Neuronal stem cell (in vitro differentiated cells): ENCODE results near the gene PLPP3.

Source experiments
- DNase-seq: peaks from one replicate; pipeline ENCODE4 v3.0.0-alpha.2; 2013; ENCODE audit warnings: low spot score
- H2AFZ ChIP-seq: one replicate; pipeline ENCODE4 v1.6.1; 2013; ENCODE audit warnings: mild to moderate bottlenecking, low read length, inconsistent platforms
- H2AK5ac ChIP-seq: 2 replicates; pipeline ENCODE4 v1.6.1; 2013; ENCODE audit warnings: low read depth, mild to moderate bottlenecking, inconsistent platforms, low read length, moderate library complexity, mixed read lengths
- H2BK120ac ChIP-seq: 2 replicates; pipeline ENCODE4 v1.6.1; 2013; ENCODE audit warnings: low read depth, mild to moderate bottlenecking, inconsistent platforms, low read length, moderate library complexity, mixed read lengths
- H2BK12ac ChIP-seq: one replicate; pipeline ENCODE4 v1.6.1; 2013; ENCODE audit warnings: low read length, inconsistent platforms
- H2BK15ac ChIP-seq: 2 replicates; pipeline ENCODE4 v1.6.1; 2013; ENCODE audit warnings: mild to moderate bottlenecking, low read length, inconsistent platforms, mixed read lengths
- H2BK5ac ChIP-seq: one replicate; pipeline ENCODE4 v1.6.1; 2013; ENCODE audit warnings: inconsistent platforms, mild to moderate bottlenecking, low read length, moderate library complexity
- H3K14ac ChIP-seq: one replicate; pipeline ENCODE4 v1.6.1; 2013; ENCODE audit warnings: low read length, inconsistent platforms
- H3K18ac ChIP-seq: 2 replicates; pipeline ENCODE4 v1.6.1; 2013; ENCODE audit warnings: low read length, inconsistent platforms
- H3K23ac ChIP-seq: 2 replicates; pipeline ENCODE4 v1.6.1; 2013; ENCODE audit warnings: low read depth, mild to moderate bottlenecking, mixed read lengths, low read length, inconsistent platforms; ENCODE audit not compliant: poor library complexity
- H3K27ac ChIP-seq: replicated peaks from 3 replicates; pipeline ENCODE4 v1.5.1; 2013; ENCODE audit warnings: low read length, inconsistent platforms
- H3K27me3 ChIP-seq, 3 experiments: 2 replicates each; pipeline ENCODE4 v1.6.1; 2013; ENCODE audit warnings: low read length in 3 of 3, mild to moderate bottlenecking in 2 of 3, inconsistent platforms in 1 of 3, low read depth in 1 of 3, mixed read lengths in 1 of 3, moderate library complexity in 1 of 3; ENCODE audit not compliant: control insufficient read depth in 3 of 3, insufficient read depth in 3 of 3
- H3K36me3 ChIP-seq, 2 donors: replicated peaks in 1 of 2; 2 replicates each; pipeline ENCODE4 v1.6.1; 2013; ENCODE audit warnings: low read length in 2 of 2; ENCODE audit not compliant: control insufficient read depth in 2 of 2, insufficient read depth in 2 of 2
- H3K4ac ChIP-seq: 2 replicates; pipeline ENCODE4 v1.6.1; 2013; ENCODE audit warnings: inconsistent platforms, mild to moderate bottlenecking, low read length, moderate library complexity
- H3K4me1 ChIP-seq, 2 donors: 1 replicate in 1 of 2; 2 replicates in 1 of 2; pipeline ENCODE4 v1.6.1; 2013; ENCODE audit warnings: low read length in 2 of 2, low read depth in 1 of 2; ENCODE audit not compliant: control insufficient read depth in 2 of 2, insufficient read depth in 1 of 2
- H3K4me2 ChIP-seq: one replicate; pipeline ENCODE4 v1.6.1; 2013; ENCODE audit warnings: mild to moderate bottlenecking, low read length, inconsistent platforms; ENCODE audit not compliant: insufficient read depth, poor library complexity, severe bottlenecking
- H3K4me3 ChIP-seq, 2 donors: 2 replicates each; pipeline ENCODE4 v1.5.1; 2013; ENCODE audit warnings: low read length in 2 of 2, mild to moderate bottlenecking in 2 of 2, inconsistent platforms in 1 of 2, moderate library complexity in 1 of 2
- H3K79me1 ChIP-seq: one replicate; pipeline ENCODE4 v1.6.1; 2013; ENCODE audit warnings: low read depth, mild to moderate bottlenecking, inconsistent platforms, low read length, moderate library complexity
- H3K9ac ChIP-seq: one replicate; pipeline ENCODE4 v1.6.1; 2013; ENCODE audit warnings: mild to moderate bottlenecking, low read depth, low read length, inconsistent platforms; ENCODE audit not compliant: poor library complexity
- H3K9me3 ChIP-seq, 2 donors: replicated peaks in 1 of 2; 2 replicates each; pipeline versions ENCODE3 to v1.6.1; 2013; ENCODE audit warnings: low read length in 2 of 2, mild to moderate bottlenecking in 2 of 2, inconsistent platforms in 1 of 2, low read depth in 1 of 2, mixed read lengths in 1 of 2, moderate library complexity in 1 of 2; ENCODE audit not compliant: control insufficient read depth in 2 of 2, insufficient read depth in 1 of 2
- H4K8ac ChIP-seq: one replicate; pipeline ENCODE4 v1.6.1; 2013; ENCODE audit warnings: low read depth, mild to moderate bottlenecking, inconsistent platforms, low read length, moderate library complexity
- H4K91ac ChIP-seq: one replicate; pipeline ENCODE4 v1.6.1; 2013; ENCODE audit warnings: low read length, low read depth, mild to moderate bottlenecking, inconsistent platforms; ENCODE audit not compliant: poor library complexity
- WGBS, 2 donors: extraction: QIAGEN DNeasy Blood & Tissue Kit; methylation state at CpG; one replicate each; pipeline ENCODE4 v1.1.7; 2013; ENCODE audit warnings: missing lambda C conversion rate in 2 of 2, mixed read lengths in 1 of 2; ENCODE audit not compliant: insufficient read length in 2 of 2, insufficient replicate concordance in 1 of 2; ENCODE audit errors: extremely low coverage in 2 of 2; 5-methylcytosine and 5-hydroxymethylcytosine counted together

PLPP3 gene

DNA sequence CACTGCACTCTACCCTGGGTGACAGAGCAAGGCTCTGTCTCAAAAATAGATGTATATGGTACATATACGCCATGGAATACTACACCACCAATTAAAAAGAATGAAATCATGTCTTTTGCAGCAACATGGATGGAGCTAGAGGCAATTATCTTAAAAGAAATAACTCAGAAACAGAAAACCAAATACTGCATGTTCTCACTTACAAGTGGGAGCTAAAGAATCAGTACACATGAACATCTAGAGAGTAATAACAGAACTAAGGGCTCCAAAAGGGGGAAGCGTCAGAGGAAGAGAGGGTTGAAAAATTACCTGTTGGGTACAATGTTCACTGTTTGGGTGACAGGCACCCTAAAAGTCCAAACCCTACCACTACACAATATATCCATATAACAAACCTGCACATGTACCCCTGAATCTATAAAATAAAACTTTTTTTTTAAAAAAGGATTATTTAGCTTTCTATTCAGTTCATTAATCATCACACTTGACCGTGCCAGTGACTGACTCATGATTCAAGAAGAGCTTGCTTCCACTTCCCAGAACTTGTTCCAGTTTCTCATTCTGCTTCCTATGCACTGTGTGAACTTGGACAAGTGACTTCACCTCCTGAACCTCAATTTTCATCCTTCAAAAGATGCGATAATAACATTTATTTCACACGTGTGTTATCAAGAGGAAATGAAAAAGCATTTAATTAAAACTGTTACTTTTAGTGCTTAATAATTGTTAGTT lies 109.6 kb downstream of the PLPP3 start:
- Histone ChIP-seq H2BK120ac (no peak overlapping the region), H3K4me3 (no peak overlapping the region), H4K91ac (no peak overlapping the region), H4K8ac (no peak overlapping the region), H2AFZ (no peak overlapping the region), H3K4me2 (no peak overlapping the region), H3K18ac (no peak overlapping the region), H3K4ac (no peak overlapping the region), H3K27ac (no peak overlapping the region), H2BK5ac (no peak overlapping the region), H3K79me1 (no peaks in the 10 kb centered on the region), H3K4me1 (peaks cover 0 to 1% of the 10 kb centered on the region in 2 donors), H3K9ac (no peak overlapping the region), H2BK12ac (no peak overlapping the region), H3K27me3 (no peaks in the 10 kb centered on the region), H3K36me3 (no peaks in the 10 kb centered on the region), H2AK5ac (no peak overlapping the region), H3K23ac (no peak overlapping the region), H2BK15ac (no peak overlapping the region), H3K14ac (no peak overlapping the region), H3K9me3 (no peaks in the 10 kb centered on the region)
- no CpG with 5 or more reads among the region's 5 CpGs for WGBS, 2 donors
- no peak for DNase-seq

DNA sequence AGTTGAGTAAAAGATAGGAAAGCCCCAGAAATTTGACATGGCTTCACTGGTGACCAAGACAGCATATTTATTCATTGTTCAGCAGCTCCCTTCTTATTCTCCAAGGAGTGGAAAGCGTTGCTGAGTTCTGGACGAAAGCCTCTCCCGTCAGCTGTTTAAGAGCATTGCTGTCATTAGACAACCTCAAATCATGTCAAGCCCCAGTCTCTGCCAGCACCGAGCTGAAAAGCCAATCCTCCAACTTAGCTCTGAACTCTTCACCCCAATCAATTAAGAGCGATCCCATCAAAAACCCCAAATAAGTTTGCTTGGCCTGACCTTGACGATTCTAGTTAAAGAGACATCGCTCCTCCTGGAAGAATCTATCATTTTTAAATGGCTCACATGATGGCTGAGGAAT lies 110.8 kb downstream of the PLPP3 start:
- Histone ChIP-seq H2BK5ac (no peak overlapping the region), H2AK5ac (no peak overlapping the region), H3K27ac (no peak overlapping the region), H2BK15ac (no peak overlapping the region), H3K4me3 (no peak overlapping the region), H3K14ac (no peak overlapping the region), H3K18ac (no peak overlapping the region), H3K9ac (no peak overlapping the region), H2BK120ac (no peak overlapping the region), H3K4ac (no peak overlapping the region), H2BK12ac (no peak overlapping the region), H3K4me1 (peaks cover 0 to 1% of the 10 kb centered on the region in 2 donors), H2AFZ (no peak overlapping the region), H4K8ac (no peak overlapping the region), H3K36me3 (no peaks in the 10 kb centered on the region), H4K91ac (no peak overlapping the region), H3K27me3 (no peaks in the 10 kb centered on the region), H3K23ac (no peak overlapping the region), H3K9me3 (no peaks in the 10 kb centered on the region), H3K4me2 (no peak overlapping the region), H3K79me1 (no peaks in the 10 kb centered on the region)
- WGBS, 2 donors = no CpG with 5 or more reads among the region's 7 CpGs
- DNase-seq = no peak

DNA sequence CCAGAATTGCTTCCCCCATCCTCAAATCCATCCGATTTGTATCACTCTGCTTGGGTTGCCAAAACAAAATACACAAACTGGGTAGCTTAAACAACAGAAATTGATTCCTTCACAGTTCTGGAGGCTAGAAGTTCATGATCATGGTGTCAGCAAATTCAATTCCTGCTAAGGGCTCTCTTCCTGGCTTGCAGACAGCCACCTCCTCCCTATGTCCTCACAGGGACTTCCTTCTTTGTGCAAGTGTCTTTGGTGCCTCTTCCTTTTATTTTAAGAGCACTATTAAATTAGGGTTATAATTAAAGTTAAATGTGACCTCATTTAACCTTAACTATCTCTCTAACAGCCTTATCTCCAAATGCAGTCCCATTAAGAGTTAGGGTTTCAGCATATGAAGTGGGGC lies 112.8 kb downstream of the PLPP3 start:
- DNase-seq = no peak
- Histone ChIP-seq H2AFZ (no peak overlapping the region), H2BK120ac (no peak overlapping the region), H4K91ac (no peak overlapping the region), H3K4me3 (no peak overlapping the region), H3K79me1 (no peaks in the 10 kb centered on the region), H3K18ac (no peak overlapping the region), H4K8ac (no peak overlapping the region), H3K4ac (no peak overlapping the region), H3K4me1 (peaks cover 0 to 1% of the 10 kb centered on the region in 2 donors), H2AK5ac (no peak overlapping the region), H3K9me3 (no peaks in the 10 kb centered on the region), H3K27me3 (no peaks in the 10 kb centered on the region), H3K14ac (no peak overlapping the region), H2BK12ac (no peak overlapping the region), H2BK5ac (no peak overlapping the region), H2BK15ac (no peak overlapping the region), H3K27ac (no peak overlapping the region), H3K9ac (no peak overlapping the region), H3K36me3 (no peaks in the 10 kb centered on the region), H3K23ac (no peak overlapping the region), H3K4me2 (no peak overlapping the region)
- no CpG with 5 or more reads among the region's 1 CpG for WGBS, 2 donors

DNA sequence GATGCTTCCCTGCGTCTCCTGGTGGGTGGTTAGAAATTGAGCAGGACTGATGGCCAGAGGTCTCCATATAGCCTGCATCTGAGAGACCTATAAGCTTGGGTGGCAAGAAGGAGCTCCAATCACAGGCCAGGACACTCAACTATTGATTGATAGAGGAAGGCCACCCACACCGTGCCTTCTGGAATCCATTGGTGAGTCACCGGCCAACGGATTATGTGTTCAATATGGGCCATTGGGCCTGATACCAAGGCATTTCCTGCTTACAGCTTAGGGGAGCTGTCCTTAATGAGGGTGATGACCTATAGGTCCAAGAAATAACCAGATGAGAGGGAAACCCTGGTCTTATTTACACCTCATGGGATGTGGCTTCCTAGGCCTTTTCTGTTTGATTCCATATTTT lies 115.1 kb downstream of the PLPP3 start:
- no peak overlapping the region for H4K8ac ChIP-seq
- DNase-seq = no peak
- no peak overlapping the region for H2BK12ac ChIP-seq
- H3K27me3 ChIP-seq = no peaks in the 10 kb centered on the region
- H3K36me3 ChIP-seq = no peaks in the 10 kb centered on the region
- no peak overlapping the region for H2BK15ac ChIP-seq
- no peak overlapping the region for H2AK5ac ChIP-seq
- H2BK120ac ChIP-seq = no peak overlapping the region
- H3K18ac ChIP-seq = no peak overlapping the region
- no peak overlapping the region for H3K14ac ChIP-seq
- no peak overlapping the region for H3K27ac ChIP-seq
- no peak overlapping the region for H3K4me3 ChIP-seq
- no CpG with 5 or more reads among the region's 4 CpGs for WGBS, 2 donors
- H3K4me2 ChIP-seq = no peak overlapping the region
- H3K4ac ChIP-seq = no peak overlapping the region
- no peak overlapping the region for H2AFZ ChIP-seq
- no peak overlapping the region for H3K9ac ChIP-seq
- H4K91ac ChIP-seq = no peak overlapping the region
- no peaks in the 10 kb centered on the region for H3K79me1 ChIP-seq
- no peak overlapping the region for H3K23ac ChIP-seq
- no peak overlapping the region for H2BK5ac ChIP-seq
- H3K9me3 ChIP-seq = no peaks in the 10 kb centered on the region
- peaks cover 0 to 2% of the 10 kb centered on the region in 2 donors for H3K4me1 ChIP-seq
